A549 (cell line): Measurements from ENCODE around the gene CDT1.

Experiments used
- CTCF ChIP-seq: fragments of >200 bp; sonication (Bioruptor Twin); formaldehyde crosslinking; IDR thresholded peaks from 3 replicates; pipeline ENCODE4 v1.5.1; 2016
- POLR2A ChIP-seq: IDR thresholded peaks from 2 replicates; pipeline ENCODE4 v1.6.1; 2012; ENCODE audit warnings: mild to moderate bottlenecking, low read length
- TF ChIP-seq, protein P1 (sequence below): fragments of 250-450 bp; sonication (Bioruptor Pico); IDR thresholded peaks from 2 replicates; pipeline ENCODE4 v1.5.0; 2021; ENCODE audit warnings: mild to moderate bottlenecking, moderate library complexity, borderline replicate concordance
- TF ChIP-seq, protein P2 (sequence below): IDR thresholded peaks from 2 replicates; pipeline ENCODE4 v1.6.1; 2012

GRCh38 chr16:88762258-88762870, 41.2 kb upstream of the CDT1 start:
- TF ChIP-seq, protein P1, sequence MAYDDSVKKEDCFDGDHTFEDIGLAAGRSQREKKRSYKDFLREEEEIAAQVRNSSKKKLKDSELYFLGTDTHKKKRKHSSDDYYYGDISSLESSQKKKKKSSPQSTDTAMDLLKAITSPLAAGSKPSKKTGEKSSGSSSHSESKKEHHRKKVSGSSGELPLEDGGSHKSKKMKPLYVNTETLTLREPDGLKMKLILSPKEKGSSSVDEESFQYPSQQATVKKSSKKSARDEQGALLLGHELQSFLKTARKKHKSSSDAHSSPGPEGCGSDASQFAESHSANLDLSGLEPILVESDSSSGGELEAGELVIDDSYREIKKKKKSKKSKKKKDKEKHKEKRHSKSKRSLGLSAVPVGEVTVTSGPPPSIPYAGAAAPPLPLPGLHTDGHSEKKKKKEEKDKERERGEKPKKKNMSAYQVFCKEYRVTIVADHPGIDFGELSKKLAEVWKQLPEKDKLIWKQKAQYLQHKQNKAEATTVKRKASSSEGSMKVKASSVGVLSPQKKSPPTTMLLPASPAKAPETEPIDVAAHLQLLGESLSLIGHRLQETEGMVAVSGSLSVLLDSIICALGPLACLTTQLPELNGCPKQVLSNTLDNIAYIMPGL (CRISPR knock-in tag), result no peak
- TF ChIP-seq POLR2A (no peak), CTCF (no peak)
- TF ChIP-seq, protein P2, sequence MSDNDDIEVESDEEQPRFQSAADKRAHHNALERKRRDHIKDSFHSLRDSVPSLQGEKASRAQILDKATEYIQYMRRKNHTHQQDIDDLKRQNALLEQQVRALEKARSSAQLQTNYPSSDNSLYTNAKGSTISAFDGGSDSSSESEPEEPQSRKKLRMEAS, result no peak
